Measurements from ENCODE around the gene OSBPL6. TPM values are rescaled to one million over a fixed set of nuclear protein-coding genes. Genes with fewer than 3 reads are reported as not detected.

Gene OSBPL6
- total RNA-seq, 1 experiment from 2014 or later: 4.6 TPM

DNA sequence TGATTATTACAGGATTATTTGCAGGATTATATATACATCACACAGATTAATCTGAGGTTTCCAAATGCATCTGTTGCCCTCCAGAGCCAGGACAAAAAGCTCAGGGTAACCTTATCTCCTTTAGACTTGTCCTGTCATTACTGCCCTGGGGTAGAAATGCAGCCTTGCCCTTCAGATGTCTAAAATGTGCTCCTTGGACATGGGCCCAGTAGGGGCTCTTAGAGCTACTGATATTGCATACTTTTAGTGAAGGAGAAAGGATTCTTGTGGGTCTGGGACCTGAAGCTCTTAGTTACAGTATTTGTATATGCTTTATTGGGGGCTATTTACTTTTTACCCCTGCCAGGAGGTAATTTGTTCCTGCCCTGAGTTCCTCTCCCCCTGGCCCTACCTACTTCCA lies 200.5 kb downstream of the OSBPL6 start:
- no peak overlapping the region for H2BK5ac ChIP-seq (ENCODE audit: insufficient read length, low read length)
- H2BK20ac ChIP-seq (ENCODE audit: low read depth, low read length, poor library complexity, severe bottlenecking): no peak overlapping the region
- no peaks in the 10 kb centered on the region for H3K23me2 ChIP-seq (ENCODE audit: insufficient read length, low read depth, low read length, poor library complexity, severe bottlenecking)
- H3K79me2 ChIP-seq (ENCODE audit: insufficient read depth, low read length): no peaks in the 10 kb centered on the region
- H4K20me1 ChIP-seq (ENCODE audit: control insufficient read depth, insufficient read depth, insufficient read length): no peaks in the 10 kb centered on the region
- H4K8ac ChIP-seq (replicated peaks; ENCODE audit: insufficient read length, low read depth, low read length): no peak overlapping the region
- no peaks in the 10 kb centered on the region for H3K27me3 ChIP-seq (ENCODE audit: insufficient read depth, low read length)
- no peak overlapping the region for H3K27ac ChIP-seq (ENCODE audit: insufficient read length, low read depth, low read length)
- H3T11ph ChIP-seq (ENCODE audit: low read length): no peak overlapping the region
- Mint-ChIP-seq H3K4me1 (no peaks in the 10 kb centered on the region), H3K4me3 (no peak overlapping the region), H3K27me3 (ENCODE audit: low read depth) (no peaks in the 10 kb centered on the region), H3K36me3 (ENCODE audit: insufficient read depth in 1 of 3, low read depth in 3 of 3) (no peaks in the 10 kb centered on the region), H3K27ac (no peak overlapping the region), H3K9me3 (no peaks in the 10 kb centered on the region)
- DNase-seq: no peak
- no peak overlapping the region for H3K4me2 ChIP-seq (ENCODE audit: insufficient read depth, insufficient read length, low read length)
- no peaks in the 10 kb centered on the region for H3K9me3 ChIP-seq (ENCODE audit: control insufficient read depth, low read depth, low read length)
- no peak overlapping the region for H2BK15ac ChIP-seq (ENCODE audit: low read depth, low read length)
- no peak overlapping the region for H3K56ac ChIP-seq (ENCODE audit: insufficient read length, low read depth, low read length)
- no peaks in the 10 kb centered on the region for H3K4me1 ChIP-seq (ENCODE audit: insufficient read depth, low read length)
- H4K91ac ChIP-seq (ENCODE audit: insufficient read length, low read depth, low read length): no peak overlapping the region
- TF ChIP-seq, protein P1, sequence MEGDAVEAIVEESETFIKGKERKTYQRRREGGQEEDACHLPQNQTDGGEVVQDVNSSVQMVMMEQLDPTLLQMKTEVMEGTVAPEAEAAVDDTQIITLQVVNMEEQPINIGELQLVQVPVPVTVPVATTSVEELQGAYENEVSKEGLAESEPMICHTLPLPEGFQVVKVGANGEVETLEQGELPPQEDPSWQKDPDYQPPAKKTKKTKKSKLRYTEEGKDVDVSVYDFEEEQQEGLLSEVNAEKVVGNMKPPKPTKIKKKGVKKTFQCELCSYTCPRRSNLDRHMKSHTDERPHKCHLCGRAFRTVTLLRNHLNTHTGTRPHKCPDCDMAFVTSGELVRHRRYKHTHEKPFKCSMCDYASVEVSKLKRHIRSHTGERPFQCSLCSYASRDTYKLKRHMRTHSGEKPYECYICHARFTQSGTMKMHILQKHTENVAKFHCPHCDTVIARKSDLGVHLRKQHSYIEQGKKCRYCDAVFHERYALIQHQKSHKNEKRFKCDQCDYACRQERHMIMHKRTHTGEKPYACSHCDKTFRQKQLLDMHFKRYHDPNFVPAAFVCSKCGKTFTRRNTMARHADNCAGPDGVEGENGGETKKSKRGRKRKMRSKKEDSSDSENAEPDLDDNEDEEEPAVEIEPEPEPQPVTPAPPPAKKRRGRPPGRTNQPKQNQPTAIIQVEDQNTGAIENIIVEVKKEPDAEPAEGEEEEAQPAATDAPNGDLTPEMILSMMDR (conservative IDR thresholded peaks at IDR 0.05): no peak
- H4K5ac ChIP-seq (ENCODE audit: insufficient read length, low read depth, low read length): no peak overlapping the region
- no peak overlapping the region for H2AFZ ChIP-seq (ENCODE audit: low read length)
- no peak overlapping the region for H3K18ac ChIP-seq (ENCODE audit: insufficient read length, low read depth, low read length)
- no peak overlapping the region for H3K9ac ChIP-seq (ENCODE audit: extremely low read depth, insufficient read length, low read length)
- H2BK12ac ChIP-seq (ENCODE audit: insufficient read length, low read depth, low read length): no peak overlapping the region
- no peak overlapping the region for H3K14ac ChIP-seq (ENCODE audit: insufficient read depth, low read length)
- no peak overlapping the region for H2BK120ac ChIP-seq (ENCODE audit: low read depth, low read length, poor library complexity, severe bottlenecking)
- H3K79me1 ChIP-seq (ENCODE audit: insufficient read depth, low read depth, low read length, poor library complexity, severe bottlenecking): no peaks in the 10 kb centered on the region
- no peak overlapping the region for H2AK5ac ChIP-seq (ENCODE audit: insufficient read length, low read length)
- H3K4ac ChIP-seq (ENCODE audit: low read depth, low read length): no peak overlapping the region
- H3K23ac ChIP-seq (ENCODE audit: insufficient read length, low read depth, low read length): no peak overlapping the region

All from H9 (cell line).